ENCODE results near the gene MOGAT3.
"Not testable (repeated sequence)": the region's sequence is repeated elsewhere in the genome, so short reads cannot be mapped to it uniquely, and the experiment has no call there.

MOGAT3 gene

DNA sequence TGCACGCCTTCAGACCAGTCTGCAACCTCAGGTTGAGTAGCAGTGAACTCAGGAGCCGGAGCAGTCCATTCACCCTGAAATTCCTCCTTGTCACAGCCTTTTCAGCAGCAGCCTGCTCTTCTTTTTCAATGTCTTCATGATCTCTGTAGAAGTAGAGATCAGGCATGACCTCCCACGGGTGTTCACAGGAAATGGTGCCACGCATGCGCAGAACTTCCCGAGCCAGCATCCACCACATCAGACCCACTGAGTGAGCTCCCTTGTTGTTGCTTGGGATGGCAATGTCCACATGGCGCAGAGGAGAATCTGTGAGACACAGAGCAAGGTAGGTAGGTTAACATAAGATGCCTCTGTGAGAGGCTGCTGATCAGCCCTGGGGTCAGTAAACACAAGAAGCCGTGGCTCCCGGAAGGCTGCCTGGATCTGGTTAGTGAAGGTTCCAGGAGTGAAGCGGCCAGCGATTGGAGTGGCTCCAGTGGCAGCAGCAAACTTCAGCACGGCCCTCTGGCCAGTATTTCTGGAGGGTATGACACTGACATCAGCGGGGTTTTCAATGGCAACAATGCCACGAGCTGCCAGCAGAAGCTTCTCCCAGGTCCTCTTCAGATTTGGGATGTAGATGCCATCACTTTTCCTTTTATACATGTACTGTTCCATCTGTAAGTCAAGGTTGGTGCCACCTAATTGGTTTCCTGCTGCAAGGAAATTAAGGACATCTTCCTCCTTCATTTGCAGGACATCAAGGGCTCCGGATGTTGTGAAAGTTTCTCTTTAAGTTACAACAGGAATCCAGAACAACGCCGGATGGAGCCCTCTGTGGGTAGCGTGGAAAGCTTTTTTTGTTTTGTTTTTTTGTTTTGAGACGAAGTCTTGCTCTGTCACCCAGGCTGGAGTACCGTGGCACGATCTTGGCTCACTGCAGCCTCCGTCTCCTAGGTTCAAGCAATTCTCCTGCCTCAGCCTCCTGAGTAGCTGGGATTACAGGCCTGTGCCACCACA, 3.2 kb upstream of the MOGAT3 start:
- not testable (repeated sequence) for DNase-seq (ENCODE audit: low spot score)

DNA sequence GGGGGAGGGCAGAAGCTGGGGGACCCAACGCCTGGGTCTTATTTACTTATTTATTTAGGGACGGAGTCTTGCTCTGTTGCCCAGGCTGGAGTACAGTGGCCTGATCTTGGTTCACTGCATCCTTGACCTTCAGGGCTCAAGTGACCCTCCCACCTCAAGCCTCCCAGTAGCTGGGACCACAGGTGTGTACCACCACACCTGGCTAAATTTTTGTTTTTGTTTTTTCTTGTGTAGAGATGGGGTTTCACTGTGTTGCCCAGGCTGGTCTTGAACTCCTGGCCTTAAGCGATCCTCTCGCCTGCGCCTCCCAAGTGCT, 1.7 kb upstream of the MOGAT3 start:
- DNase-seq (ENCODE audit: low spot score), result no peak

DNA sequence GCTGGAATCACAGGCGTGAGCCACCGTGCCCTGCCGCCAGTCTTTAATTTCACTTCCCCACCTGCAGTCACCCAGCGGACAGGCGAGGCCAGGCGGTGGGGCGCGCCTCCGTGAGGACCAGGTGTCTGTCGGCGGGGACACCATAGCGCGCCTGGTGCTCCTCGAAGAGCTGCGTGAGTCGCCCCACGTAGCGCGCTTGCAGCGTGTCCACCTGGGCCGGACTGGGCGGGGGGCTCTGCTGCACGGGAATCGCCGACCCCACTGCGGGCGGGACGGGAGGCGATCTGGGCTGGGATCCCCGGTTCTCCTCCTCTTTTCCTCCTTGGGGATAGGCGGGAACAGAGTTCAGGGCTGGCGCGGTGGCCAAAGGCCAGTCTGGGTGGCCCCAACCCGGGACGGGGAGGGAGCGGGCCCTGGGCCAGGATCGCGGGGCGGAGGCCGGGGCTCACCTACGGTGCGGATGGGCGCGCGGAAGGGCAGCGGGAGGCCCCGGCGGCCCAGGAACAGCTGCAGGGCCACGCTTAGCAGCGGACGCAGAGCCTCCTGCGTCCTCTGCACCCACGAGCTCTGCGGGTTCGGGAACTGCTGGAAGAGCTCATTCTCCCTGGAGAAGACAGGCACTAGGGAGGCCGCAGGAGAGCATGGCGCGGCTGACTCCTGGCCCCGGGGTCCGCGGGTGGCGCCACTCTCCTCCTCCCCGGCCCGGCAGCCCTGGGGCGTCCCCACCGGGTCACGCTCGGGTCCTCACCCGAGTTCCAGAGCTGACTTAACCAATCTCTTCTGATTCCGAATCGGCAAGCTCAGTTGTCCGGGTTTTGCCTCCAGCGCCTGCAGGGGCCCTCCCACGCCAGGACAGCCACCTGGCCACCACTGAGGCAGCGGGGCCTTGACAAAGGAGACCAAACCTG, 1.1 kb upstream of the MOGAT3 start:
- no peak for DNase-seq (ENCODE audit: low spot score)

DNA sequence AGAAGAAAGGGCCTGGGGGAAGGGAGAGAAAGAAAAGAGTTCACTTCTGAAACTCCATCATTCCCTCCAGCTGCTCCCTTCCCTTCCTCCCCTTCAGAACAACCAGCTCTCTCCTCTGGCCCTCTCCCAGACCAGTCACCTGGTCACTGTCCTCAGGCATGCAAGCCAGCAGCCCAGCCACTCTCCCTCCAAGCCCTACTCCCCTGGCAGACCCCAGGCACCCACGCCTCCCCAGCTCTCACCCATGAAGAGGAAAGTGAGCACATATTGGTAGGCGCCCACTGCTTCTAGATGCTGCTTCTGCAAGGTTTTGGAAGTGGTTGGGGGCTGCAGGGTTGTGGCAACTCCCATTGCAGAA, 353 bp downstream of the MOGAT3 start:
- DNase-seq (ENCODE audit: low spot score), result no peak

DNA sequence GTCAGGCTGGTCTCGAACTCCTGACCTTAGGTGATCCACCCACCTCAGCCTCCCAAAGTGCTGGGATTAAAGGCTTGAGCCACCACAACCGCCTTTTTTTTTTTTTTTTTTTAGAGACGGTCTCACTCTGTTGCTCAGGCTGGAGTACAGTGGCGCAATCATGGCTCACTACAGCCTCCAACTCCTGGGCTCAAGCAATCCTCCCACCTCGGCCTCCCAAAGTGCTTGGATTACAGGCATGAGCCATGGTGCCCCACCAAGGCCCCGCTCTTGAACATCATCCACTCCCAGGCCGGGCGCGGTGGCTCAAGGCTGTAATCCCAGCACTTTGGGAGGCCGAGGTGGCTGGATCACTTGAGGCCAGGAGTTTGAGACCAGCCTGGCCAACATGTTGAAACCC, 1.3 kb downstream of the MOGAT3 start:
- DNase-seq (ENCODE audit: low spot score), result not testable (repeated sequence)

DNA sequence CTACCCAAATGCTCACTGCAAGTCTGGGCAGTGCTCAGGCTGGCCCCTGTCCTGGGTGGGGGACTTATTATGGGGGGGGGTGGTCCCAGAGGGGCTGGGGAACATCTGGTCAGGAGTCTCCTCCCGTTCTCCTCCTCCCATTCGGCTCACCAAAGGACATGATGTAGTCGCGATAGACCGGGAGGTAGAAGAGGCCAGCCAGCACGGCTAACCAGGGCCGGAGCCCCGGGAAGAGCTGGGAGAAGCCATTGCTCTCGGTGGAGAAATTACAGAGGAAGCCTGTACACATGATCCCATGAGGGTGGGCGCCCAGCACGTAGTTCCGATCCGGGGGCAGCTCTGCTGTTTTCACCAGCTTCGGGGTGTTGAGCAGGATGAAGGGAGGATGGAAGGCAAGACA, 2.4 kb downstream of the MOGAT3 start:
- DNase-seq (ENCODE audit: low spot score), result no peak

DNA sequence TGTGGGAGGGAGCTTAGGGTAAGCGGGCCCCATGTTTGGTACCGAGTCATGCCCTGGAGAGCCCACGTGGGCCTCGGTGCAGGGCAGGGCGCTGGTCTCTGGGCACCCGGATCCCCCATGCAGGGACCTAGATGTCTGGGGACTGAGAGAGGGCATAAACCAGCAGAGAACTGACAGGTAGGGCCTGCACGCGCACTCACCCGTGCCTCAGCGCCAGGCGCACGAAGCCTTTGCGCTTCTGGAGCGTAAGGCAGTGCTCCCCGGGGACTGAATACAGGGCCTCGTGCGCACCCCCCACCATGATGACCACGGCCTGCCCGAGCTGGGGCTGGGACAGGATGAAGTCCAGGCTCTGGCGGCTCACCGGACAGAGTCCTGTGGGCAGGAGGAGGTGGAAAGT, 2.8 kb downstream of the MOGAT3 start:
- DNase-seq (ENCODE audit: low spot score), result no peak

DNA sequence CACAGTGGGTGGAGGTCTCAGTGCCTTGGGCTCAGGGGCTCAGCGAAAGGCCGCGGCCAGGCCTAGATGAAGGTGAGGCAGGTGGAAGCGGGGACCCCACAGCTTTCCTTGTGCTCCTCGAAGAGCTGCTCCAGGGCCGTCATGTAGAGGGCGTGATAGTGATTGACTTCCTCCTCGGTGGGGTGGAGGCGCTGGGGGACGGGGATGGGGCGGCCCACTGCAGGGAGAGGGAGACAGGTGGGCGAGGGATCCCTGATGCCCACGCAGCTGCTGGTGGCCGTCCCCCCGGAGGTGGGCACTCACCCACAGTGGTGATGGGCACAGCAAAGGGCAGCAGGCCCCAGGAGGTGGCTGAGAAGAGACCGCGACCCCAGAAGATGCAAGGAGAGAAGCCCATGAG, 5.0 kb downstream of the MOGAT3 start:
- no peak for DNase-seq (ENCODE audit: low spot score)

DNA sequence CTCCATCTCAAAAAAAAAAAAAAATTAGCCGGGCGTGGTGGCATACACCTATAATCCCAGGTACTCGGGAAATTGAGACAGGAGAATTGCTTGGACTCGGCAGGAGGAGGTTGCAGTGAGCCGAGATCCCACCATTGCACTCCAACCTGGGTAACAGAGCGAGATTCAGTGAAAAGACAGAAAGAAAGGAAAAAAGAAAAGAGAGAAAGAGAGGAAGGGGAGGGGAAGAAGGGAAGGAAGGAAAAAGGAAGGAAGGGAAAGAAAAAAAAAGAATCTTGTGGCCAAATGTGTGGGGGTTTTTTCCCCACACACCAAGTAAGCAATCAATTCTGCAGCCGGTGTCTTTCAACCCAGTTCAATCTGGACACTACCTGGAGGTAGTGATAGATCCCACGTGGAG, 11.7 kb downstream of the MOGAT3 start:
- no peak for DNase-seq (ENCODE audit: low spot score)

DNA sequence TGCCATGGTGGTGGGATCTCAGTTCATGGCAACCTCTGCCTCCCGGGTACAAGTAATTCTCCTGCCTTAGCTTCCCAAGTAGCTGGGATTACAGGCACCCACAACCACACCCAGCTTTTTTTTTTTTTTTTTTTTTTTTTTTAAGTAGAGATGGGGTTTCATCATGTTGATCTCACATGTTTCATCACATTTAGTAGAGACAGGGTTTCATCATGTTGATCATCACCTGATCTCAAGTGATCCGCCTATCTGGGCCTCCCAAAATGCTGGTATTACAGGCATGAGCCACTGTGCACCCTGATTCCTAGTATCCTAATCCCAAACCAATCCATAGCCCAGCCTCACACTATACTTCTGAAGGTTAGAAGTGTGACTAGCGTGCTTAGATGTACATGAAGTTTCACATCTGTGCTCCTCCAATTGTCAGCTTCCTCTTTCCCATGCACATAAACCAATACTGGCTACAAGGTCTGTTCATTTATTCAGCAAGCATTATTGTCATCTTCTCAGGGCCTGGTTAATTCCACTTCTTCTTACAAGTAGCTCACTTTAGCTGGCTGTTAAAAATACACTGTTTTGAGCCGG, 13.9 kb downstream of the MOGAT3 start:
- no peak for DNase-seq (ENCODE audit: low spot score)

DNA sequence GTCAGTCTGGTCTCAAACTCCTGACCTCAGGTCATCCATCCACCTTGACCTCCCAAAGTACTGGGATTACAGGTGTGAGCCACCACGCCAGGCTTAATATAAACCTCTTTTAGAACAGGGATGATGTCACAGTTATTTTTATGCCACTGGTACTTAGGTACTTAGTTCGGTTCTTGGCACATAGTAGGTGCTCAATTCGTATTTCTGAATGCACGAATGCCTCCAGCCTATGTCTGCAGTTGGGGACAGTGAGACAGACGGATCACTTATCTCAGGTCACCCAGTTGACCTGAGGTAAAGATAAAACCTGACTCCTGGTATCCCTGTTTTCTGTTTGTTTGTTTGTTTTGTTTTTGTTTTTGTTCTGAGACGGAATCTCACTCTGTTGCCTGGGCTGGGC, 14.6 kb downstream of the MOGAT3 start:
- no peak for DNase-seq (ENCODE audit: low spot score)

DNA sequence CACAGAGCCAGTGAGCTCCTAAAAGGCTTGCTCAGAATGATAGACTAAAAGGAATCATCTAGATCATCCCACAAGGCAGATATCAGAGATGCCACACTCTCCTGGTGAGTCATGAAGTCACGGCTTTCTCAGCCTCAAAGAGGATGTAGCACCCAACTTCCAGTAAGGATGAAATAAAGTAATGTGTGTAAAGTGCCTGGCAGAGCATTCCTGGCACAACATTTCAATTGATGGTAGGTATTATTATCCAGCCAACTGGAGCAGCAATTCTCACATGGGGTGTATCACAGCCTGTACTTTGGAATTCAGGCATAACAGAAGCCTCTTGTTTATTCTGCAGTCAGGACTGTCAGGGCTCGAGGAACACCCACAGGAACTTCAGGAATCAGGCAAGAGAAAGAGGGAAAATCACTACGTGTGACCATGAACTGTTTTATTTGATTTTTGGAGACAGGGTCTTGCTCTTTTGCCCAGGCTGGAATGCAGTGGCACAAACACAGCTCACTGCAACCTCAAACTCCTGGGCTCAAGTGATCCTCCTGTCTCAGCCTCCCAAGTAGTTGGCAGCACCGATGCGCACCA, 15.5 kb downstream of the MOGAT3 start:
- DNase-seq (ENCODE audit: low spot score), result peak; percentile 29

DNA sequence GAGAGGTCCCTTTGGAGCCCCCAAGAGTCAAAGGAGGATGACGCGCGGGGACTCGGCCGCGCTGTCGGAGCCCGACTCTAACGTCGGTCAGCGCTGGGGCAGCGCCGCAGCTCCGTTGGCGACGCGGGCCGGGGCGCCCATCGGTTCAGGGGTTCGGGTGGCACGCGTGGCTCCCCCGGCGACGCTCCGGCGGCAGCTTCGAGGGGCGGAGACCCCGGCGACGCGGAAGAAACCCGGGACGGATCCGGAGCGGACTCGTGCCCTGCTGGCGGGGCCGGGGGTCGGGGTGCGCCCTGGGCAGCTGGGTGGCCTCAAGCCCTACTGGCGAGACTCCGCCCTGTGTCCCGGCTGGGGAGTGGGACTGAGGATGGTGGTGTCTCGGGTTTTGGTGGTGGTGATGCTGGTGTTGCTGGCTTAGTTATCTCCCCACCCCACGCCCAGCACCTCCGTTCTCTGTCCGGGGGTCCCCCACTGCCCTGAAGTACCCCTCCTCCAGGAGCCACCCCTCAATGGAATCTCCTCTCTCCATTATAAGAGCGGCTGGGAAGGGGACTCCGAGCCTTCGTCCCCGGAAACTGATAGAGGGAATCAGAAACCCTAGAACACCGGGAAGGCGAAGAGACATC, 20.6 kb downstream of the MOGAT3 start, which contains the start of gene NAT16:
Gene NAT16, minus strand, starts transcription at position 164 of the 626 bp plus-strand sequence. CDS start 5,486 bp downstream, outside the sequence.
- no peak for DNase-seq (ENCODE audit: low spot score)

DNA sequence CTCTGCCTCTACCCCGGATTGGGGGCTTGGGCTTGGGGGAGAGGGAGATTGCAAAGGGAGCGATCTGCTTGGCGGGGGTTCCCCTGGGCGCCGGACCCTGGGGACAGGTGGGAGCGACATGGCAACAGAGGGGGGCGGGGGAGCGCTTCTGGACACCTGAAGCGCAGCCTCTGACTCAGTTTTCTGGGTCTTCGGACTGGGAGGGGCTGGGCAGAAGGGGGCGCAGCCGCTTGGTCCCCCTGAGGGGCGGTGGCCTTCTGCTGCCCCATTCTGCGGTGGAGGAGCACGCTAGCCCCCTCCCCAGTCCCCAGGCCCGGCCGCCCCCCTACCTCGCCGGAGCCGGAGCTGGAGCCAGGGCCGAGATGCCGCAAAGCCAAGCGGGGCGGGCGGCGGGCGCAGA, 21.1 kb downstream of the MOGAT3 start:
- DNase-seq (ENCODE audit: low spot score), result no peak

DNA sequence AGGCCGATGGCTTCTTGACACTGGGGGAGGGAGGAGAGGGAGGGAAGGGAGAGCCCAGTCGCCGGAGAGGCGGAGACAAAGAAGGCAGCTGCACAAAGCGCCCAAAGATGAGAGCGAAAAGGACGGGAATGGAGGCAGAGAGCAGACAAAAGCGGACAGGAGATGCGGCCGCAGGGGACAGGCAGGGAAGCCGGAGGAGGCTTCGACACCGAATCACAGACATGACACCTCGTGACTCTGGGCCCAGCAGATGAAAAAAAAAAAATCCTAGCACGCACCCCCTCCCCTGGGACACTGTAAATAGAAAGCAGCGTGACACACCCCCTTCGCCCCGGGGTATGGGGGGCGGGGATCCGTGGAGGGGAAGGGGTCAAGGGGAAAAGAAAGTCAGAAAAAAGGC, 21.7 kb downstream of the MOGAT3 start:
- no peak for DNase-seq (ENCODE audit: low spot score)

DNA sequence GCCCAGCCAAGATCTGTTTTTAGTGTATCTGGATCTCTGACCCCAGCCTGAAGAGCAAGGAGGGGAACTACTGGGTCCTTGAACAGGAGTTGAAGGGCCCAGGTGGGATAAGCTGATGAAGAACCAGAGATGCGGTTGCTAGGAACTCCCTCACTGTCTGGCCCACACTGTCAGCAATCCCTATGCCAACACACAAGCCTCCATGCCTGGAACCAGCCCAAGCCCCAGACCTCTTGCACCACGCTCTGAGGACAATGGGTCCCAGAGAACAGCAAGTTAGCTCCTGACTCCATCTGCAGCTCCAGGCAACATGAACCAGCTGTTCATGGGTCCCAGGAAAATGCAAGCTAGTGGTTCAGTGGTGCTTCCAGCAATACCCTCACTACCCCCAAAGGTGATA, 23.2 kb downstream of the MOGAT3 start:
- no peak for DNase-seq (ENCODE audit: low spot score)

DNA sequence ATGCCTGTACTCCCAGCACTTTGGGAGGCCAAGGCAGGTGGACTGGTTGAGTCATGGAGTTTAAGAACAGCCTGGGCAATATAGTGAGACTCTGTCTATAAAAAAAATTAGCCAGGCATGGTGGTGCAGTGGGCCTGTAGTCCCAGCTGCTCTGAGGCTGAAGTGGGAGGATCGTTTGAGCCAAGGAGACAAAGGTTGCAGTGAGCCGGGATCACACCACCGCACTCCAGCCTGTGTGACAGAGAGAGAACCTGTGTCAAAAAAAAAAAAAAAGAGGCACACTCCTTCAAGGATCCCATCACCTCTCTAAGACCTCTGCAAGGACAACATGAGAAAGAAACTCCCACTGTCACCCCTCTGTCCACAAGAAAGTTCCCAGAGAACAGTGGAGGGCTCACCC, 25.2 kb downstream of the MOGAT3 start:
- no peak for DNase-seq (ENCODE audit: low spot score)

DNA sequence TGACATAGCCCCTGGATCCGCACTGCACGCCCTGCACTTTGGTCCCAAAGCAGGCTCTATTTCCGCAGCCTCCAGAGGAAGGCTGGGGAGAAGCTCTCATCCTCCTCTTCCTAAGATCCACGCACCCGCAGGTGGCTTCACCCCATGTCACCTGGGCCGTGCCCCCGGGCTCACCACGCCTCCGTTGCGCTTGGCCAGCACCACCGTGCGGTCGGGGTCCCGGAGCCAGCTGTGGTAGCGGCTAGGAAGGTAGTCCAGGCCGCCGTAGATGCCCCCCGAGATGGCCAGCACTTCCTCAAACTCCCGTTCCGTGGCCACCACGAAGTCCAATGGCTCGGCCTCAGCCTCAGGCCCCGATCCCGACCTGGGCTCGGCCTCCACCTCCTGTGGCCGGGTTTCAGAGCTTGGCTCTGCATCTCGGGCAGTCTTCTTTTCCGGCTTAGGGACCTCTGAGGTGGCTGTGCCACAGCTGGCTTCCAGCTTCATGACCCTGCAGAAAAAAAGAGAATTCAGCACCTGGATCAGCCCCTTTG, 26.4 kb downstream of the MOGAT3 start:
- no peak for DNase-seq (ENCODE audit: low spot score)

DNA sequence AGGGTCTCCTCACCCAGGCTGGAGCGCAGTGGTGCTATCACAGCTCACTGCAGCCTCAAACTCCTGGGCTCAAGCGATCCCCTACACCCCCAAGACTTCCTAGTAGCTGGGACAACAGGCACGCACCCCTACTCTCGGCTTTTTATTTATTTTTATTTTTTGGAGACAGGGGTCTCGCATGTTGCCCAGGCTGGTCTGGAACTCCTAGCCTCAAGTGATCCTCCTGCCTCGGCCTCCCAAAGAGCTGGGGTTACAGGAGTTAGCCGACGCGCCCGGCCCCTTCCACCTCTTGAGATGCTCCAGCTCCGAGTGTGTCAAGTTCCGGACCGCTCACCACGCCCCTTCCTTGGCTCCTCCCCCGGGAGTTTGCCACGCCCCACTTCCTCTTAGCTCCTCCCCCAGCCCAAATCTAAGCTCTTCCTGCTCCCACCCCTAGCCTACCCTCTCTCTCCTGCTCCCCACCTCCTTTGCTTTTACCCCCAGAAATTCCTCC, 27.0 kb downstream of the MOGAT3 start:
- no peak for DNase-seq (ENCODE audit: low spot score)

DNA sequence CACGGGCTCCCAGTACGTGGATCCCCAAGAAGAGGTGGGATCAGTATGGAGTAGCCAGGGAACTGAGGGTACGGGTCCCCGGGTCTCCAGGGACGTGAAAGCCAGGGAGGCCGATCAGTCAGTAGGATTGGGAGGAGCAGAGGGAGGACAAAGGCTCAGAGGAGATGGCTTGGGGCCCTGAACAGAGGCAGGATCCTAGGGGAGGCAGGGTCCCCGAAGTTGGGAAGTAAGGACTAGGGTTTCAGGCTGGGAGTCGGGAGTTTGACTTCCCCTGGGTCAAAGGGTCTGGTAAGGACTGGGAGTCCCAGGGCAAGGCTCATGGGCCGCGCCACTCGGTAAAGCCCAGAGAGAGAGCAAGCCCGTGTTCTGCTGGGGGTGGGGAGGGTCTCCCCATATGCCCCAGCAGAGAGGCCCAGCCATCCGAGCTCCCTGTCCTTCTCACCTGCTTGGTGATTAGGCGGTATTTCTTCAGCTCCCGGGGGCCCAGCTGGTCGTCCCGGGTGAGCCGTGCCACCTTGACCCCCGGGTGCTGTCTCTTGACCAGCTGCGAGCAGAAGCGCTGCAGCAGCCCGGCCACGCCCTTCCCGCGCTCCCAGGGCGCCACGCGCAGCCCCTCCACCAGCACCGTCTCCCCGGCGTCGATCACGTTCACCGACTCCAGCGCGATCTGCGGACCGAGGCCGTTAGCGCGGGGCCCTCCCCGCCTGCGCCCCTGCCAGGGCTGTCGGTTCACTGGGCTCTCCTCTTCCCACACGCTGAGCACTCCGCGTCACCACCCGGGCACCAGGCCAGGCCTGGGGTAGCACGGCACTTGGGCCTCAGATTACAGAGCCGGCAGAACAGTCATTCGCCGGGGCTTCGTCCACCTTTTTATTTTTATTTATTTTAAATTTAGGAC, 27.7 kb downstream of the MOGAT3 start:
- DNase-seq (ENCODE audit: low spot score), result no peak

All from Ammon's horn (tissue), 1 donor.